ENCODE measurements around the gene ZC2HC1B.
"Not testable (repeated sequence)": the region's sequence is repeated elsewhere in the genome, so short reads cannot be mapped to it uniquely, and the experiment has no call there.

ZC2HC1B gene

DNA sequence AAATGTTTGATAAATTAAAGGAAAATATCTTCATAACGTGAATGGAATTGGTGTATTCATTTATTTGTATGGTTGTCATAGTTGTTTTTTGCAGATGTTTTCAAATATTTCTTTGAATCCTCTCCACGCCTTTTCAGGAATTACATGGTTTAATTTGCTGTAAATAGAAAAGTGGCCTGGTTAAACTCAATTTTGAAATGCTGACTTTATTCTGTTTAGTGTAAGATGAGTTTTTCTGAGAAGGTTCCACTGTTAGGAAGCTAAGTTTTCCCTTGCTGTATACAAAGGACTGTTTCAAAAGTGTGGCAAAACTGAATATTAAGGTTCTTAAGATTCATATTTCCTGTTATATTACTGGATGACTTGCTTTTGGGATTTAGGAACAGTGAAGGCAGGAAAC is 503 bp upstream of the ZC2HC1B start:
- CTCF ChIA-PET, result interaction anchor here (0.6 to 0.7 kb wide), 2 partner anchors 62 to 78 kb away, joined by 3 to 4 read pairs; no protein-coding TSS in a partner anchor
- DNase-seq (ENCODE audit: extremely low spot score), result no peak
- POLR2A ChIA-PET, result no interaction called here
- TF ChIP-seq ARNT (IDR thresholded peaks at IDR 0.05), result no peak
- TF ChIP-seq FOXA1 (IDR thresholded peaks at IDR 0.05), result no peak
- TF ChIP-seq SP1 (IDR thresholded peaks at IDR 0.05), result no peak
- no peak for TF ChIP-seq NFRKB (IDR thresholded peaks at IDR 0.05)
- TF ChIP-seq FOXK2 (IDR thresholded peaks at IDR 0.05), result no peak
- no peak for TF ChIP-seq CTBP1 (IDR thresholded peaks at IDR 0.05; ENCODE audit: borderline replicate concordance)
- no peak for TF ChIP-seq FOXM1 (IDR thresholded peaks at IDR 0.05; ENCODE audit: borderline replicate concordance)
- no peak for TF ChIP-seq ZNF384 (IDR thresholded peaks at IDR 0.05)
- TF ChIP-seq SUZ12 (IDR thresholded peaks at IDR 0.05), result no peak

DNA sequence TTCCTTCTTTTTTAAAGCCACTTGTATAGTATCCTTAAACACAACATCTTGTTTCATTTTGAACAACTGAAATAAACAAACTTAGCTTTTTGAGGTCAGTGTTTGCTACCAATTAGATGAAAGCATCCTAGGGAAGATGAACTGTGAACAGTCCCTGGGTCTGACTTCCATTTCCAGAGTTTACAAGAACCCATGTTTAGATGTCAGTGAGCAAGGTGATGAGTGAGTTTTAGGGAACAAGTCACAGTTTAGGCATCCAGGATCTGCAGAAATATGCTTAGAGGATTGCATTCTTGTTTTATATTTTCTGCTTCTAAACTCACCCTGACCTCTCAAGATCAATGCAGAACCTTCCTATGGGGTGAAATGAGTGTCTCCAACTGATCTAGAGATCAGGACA is 3.0 kb downstream of the ZC2HC1B start:
- DNase-seq (ENCODE audit: extremely low spot score), result no peak
- CTCF ChIA-PET, result interaction anchor here (0.6 kb wide), 1 partner anchor 72 kb away, joined by 3 read pairs; no protein-coding TSS in a partner anchor
- POLR2A ChIA-PET, result no interaction called here

DNA sequence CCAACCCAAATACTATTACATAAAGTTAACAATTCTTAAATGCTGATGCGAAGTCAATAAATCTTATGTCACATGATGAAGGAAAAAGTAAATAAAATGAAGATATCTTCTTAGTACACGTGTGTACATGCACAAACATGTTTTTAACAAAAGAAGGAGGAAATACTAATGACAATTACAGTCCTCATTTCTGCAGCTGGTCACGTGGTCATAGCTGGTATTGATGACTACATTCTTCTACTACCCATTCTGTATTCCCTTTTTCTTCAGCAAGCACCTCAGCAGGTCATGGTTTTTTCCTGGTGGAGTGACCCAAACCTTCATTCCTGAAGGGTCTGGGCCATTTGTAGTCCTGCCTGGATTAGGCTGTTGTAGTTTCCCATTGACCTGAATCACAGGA is 4.5 kb downstream of the ZC2HC1B start:
- POLR2A ChIA-PET; DNase-seq (ENCODE audit: extremely low spot score); CTCF ChIA-PET: not testable (repeated sequence)

More for the DNA sequence above, 3.0 kb downstream of the ZC2HC1B start:
- TF ChIP-seq LEF1 (IDR thresholded peaks at IDR 0.05; ENCODE audit: borderline replicate concordance), result no peak
- no peak for TF ChIP-seq HDGF (IDR thresholded peaks at IDR 0.05; ENCODE audit: borderline replicate concordance)
- TF ChIP-seq FOXA1 (IDR thresholded peaks at IDR 0.05), result no peak
- TF ChIP-seq BHLHE40 (IDR thresholded peaks at IDR 0.05; ENCODE audit: borderline replicate concordance), result no peak
- TF ChIP-seq, protein P1, sequence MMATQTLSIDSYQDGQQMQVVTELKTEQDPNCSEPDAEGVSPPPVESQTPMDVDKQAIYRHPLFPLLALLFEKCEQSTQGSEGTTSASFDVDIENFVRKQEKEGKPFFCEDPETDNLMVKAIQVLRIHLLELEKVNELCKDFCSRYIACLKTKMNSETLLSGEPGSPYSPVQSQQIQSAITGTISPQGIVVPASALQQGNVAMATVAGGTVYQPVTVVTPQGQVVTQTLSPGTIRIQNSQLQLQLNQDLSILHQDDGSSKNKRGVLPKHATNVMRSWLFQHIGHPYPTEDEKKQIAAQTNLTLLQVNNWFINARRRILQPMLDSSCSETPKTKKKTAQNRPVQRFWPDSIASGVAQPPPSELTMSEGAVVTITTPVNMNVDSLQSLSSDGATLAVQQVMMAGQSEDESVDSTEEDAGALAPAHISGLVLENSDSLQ (IDR thresholded peaks at IDR 0.05), result no peak
- no peak for TF ChIP-seq FOXK2 (IDR thresholded peaks at IDR 0.05)
- TF ChIP-seq TARDBP (IDR thresholded peaks at IDR 0.05), result no peak
- no peak for TF ChIP-seq ZNF384 (IDR thresholded peaks at IDR 0.05)
- no peak for TF ChIP-seq SUZ12 (IDR thresholded peaks at IDR 0.05)
- no peak for TF ChIP-seq L3MBTL2 (conservative IDR thresholded peaks at IDR 0.05)
- no peak for TF ChIP-seq CTBP1 (IDR thresholded peaks at IDR 0.05; ENCODE audit: borderline replicate concordance)
- TF ChIP-seq SP1 (IDR thresholded peaks at IDR 0.05), result no peak
- no peak for TF ChIP-seq NFRKB (IDR thresholded peaks at IDR 0.05)
- no peak for TF ChIP-seq FOXM1 (IDR thresholded peaks at IDR 0.05; ENCODE audit: borderline replicate concordance)
- no peak for TF ChIP-seq ELF4 (IDR thresholded peaks at IDR 0.05)

DNA sequence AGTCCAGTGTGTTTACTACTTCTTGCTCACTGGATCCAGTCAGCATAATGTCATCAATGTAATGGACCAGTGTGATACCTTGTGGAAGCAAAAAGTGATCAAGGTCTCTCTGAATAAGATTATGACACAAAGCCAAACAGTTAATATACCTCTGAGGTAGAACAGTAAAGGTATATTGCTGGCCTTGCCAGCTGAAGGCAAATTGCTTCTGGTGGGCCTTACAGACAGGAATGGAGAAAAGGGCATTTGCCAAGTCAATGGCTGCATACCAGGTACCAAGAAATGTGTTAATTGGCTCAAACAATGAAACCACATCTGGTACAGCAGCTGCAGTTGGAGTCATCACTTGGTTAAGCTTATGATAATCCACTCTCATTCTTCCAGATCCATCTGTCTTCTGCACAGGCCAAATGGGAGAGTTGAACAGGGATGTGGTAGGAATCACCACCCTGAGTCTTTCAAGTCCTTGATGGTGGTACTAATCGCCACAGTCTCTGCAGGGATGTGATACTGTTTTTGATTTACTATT is 7.0 kb downstream of the ZC2HC1B start:
- POLR2A ChIA-PET; DNase-seq (ENCODE audit: extremely low spot score): not testable (repeated sequence)
- CTCF ChIA-PET, result interaction anchor here (0.6 kb wide), 1 partner anchor 54 kb away, joined by 3 read pairs; no protein-coding TSS in a partner anchor

DNA sequence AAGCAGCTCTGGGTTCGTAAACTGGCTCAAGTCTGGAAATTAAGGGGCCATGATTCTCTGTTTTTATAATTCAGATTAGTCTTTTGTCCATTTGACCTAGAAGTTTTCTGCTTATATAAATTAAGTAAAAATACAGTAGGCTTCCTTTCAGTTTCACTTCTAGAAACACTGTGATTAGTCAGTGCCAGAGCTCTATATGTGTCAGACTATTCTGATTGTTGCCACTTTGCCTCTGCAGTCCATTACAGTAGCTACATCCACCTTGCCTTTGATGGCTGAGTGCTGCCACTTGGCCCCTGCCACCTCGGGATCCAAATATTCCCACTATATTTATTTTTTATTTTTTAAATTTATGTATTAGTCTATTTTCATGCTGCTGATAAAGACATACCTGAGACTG is 7.9 kb downstream of the ZC2HC1B start:
- ChIA-PET CTCF (no interaction called here), POLR2A (no interaction called here)
- TF ChIP-seq SP1 (IDR thresholded peaks at IDR 0.05), result no peak
- DNase-seq (ENCODE audit: extremely low spot score), result no peak

DNA sequence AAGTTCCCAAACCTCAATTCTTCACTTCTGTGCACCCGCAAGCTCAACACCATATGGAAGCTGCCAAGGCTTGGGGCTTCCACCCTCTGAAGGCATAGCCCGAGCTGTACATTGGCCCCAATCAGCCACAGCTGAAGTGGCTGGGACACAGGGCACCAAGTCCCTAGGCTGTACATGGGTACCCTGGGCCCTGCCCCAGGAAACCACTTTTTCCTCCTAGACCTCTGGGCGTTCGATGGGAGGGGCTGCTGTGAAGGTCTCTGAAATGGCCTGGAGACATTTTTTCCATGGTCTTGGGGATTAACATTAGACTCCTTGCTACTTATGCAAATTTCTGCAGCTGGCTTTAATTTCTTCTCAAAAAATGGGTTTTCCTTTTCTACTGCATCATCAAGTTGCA is 9.3 kb downstream of the ZC2HC1B start:
- CTCF ChIA-PET, POLR2A ChIA-PET: not testable (repeated sequence)

DNA sequence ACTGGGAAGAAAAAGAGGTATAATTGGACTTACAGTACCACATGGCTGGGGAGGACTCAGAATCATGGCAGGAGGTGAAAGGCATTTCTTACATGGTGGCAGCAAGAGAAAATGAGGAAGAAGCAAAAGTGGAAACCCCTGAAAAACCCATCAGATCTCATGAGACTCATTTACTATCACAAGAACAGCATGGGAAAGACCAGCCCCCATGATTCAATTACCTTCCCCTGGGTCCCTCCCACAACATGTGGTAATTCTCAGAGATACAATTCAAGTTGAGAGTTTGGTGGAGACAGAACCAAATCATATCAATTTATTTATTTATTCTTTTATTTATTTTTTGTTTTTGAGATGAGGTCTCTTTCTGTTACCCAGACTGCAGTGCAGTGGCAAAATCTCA is 10.2 kb downstream of the ZC2HC1B start:
- CTCF ChIA-PET; POLR2A ChIA-PET; DNase-seq (ENCODE audit: extremely low spot score): not testable (repeated sequence)

More for the DNA sequence above, 9.3 kb downstream of the ZC2HC1B start:
- DNase-seq (ENCODE audit: extremely low spot score), result not testable (repeated sequence)

DNA sequence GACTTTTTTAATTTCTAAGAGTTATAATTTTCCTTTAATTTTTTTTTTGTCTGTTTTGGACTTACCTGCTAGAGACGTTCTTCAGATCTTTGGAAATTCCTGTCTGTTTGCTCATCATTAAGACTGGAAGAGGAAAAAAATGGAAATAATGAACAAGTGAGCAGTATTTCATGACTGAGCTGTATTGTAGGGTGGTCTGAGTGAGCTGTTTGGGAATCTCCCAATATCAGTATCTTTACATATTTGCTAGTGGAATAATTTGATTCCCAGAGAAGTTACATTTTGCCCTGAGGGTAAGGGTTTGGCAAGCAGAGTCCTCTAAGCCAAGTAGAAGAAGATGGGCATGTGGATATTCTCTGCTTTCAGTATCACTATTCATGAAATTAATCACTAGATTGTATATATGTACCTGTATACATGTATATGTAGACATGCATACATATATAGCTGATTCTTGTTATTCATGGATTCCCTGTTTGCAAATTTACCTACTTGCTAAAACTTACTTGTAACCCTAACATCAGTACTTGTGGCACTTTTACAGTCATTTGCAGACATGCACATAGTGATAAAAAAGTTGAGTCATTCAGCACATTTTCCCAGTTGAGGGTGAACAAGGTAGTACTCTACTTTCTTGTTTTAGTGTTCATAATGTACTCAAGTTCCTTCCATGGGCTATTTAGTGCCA is 13.5 kb downstream of the ZC2HC1B start:
- ChIA-PET POLR2A (no interaction called here), CTCF (no interaction called here)
- DNase-seq (ENCODE audit: extremely low spot score), result no peak
- TF ChIP-seq HDGF (IDR thresholded peaks at IDR 0.05; ENCODE audit: borderline replicate concordance) (no peak), LEF1 (IDR thresholded peaks at IDR 0.05; ENCODE audit: borderline replicate concordance) (no peak), FOXA1 (IDR thresholded peaks at IDR 0.05) (no peak), CTBP1 (IDR thresholded peaks at IDR 0.05; ENCODE audit: borderline replicate concordance) (no peak), SP1 (IDR thresholded peaks at IDR 0.05) (no peak)

DNA sequence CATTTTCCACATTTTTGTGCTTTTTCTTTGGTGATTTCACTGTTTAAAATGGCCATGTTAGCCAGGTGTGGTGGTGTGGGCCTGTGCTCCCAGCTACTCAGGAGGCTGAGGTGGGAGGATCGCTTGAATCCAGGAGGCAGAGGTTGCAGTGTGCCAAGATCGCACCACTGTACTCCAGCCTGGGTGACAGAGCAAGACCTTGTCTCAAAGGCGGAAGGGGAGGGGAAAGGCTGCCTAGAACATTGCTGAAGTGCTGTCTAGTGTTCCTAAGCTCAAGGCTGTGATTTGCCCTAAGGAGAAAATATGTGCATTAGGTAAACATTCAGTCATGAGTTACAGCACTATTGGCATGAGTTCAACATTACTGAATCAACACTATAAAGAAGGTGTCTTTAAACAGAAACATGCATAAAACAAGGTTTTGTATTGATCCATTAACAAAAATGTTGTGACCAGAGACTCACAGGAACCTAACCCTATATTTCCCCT is 14.0 kb downstream of the ZC2HC1B start:
- CTCF ChIA-PET, result no interaction called here
- POLR2A ChIA-PET, result no interaction called here
- DNase-seq (ENCODE audit: extremely low spot score), result no peak
- TF ChIP-seq SUZ12 (IDR thresholded peaks at IDR 0.05) (no peak), L3MBTL2 (conservative IDR thresholded peaks at IDR 0.05) (no peak)

All from HEK293T (cell line).